PC-9 (cell line): ENCODE measurements around the gene IKBKG.
"Not testable (repeated sequence)": the region's sequence is repeated elsewhere in the genome, so short reads cannot be mapped to it uniquely, and the experiment has no call there.

Source experiments
- CTCF ChIP-seq: fragments of 200-600 bp; sonication (generic); conservative IDR thresholded peaks from 2 replicates; pipeline ENCODE4 v1.6.1; 2017; ENCODE audit warnings: mixed run types, antibody characterized with exemption, mild to moderate bottlenecking, moderate library complexity
- EZH2 ChIP-seq: fragments of 200-600 bp; sonication (generic); IDR thresholded peaks from 2 replicates; pipeline ENCODE4 v1.8.0; 2017; ENCODE audit warnings: antibody characterized with exemption, low read depth

DNA sequence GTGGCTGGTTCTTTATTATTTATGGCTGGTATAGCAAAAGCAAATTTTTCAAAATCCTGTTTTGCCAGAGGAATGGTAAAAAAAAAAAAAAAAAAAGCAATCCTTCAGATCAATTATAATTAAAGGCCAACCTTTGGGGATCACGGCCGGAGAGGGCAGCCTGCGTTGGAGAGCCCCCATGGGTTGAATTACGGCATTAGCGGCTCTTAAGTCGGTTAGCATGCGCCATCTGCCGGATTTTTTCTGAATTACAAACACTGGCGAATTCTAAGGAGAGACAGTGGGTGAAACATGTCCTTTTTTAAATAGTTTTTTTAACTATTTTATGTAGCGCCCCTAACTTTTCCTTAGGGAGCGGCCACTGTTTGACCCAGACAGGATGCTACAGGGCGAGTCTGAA, 66.2 kb downstream of the IKBKG start:
- peak; percentile 28 for TF ChIP-seq CTCF
- TF ChIP-seq EZH2 = not testable (repeated sequence)
